ENCODE results near the gene CCN5. TPM values are rescaled to one million over a fixed set of nuclear protein-coding genes. Genes with fewer than 3 reads are reported as not detected.
A peak's percentile ranks its signal among the peaks of the same experiment; 100 is the strongest.

The CCN5 gene
- total and polyA plus RNA-seq, 9 donors = 47.4 to 296 (median 183) TPM

DNA sequence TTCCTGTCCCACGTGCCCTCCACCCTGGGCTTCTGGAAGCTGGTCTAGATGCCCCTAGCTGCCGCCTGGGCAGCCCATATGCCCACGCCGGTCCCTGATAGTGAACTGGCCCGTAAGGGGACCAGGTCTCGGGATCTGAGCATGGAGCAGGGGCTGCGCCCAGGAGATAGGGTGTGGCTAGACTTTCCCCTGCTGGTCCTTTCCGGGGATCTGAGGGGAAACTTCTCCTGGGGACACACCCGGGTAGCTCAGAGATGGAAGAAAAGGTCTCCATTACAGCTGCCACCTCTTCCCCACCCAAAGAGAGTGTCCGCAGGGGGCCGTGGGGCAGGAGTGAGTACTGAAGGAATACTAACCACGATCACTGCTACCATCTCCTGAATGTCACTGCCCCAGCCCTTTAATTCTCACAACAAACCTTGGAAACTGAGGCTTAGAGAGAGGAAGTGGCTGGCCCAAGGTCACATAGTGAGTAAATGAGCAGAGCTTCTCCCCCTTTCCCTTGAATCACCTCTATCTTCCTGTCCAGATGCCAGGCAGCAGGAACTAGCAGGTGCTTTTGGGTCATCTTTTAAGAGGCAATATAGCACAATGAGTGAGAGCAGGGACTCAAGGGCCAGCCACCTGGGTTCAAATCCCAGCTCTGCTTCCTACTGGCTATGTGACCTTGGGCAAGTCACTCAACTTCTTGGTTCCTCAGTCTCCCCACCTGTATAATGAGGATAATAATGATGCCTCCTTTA is 11.8 kb upstream of the CCN5 start:
- Histone ChIP-seq H3K27ac (peak overlapping the region; percentile 54 to 87), H3K4me1 (ENCODE audit: insufficient read depth) (peaks cover 47% of the 10 kb centered on the region), H3K27me3 (no peaks in the 10 kb centered on the region), H3K36me3 (no peaks in the 10 kb centered on the region), H3K4me3 (no peak overlapping the region), H3K9me3 (no peaks in the 10 kb centered on the region)
- 7 to 15% (median 12%) methylated on average over 12 of the region's 12 CpGs for WGBS, 3 donors
- TF ChIP-seq, protein P1, sequence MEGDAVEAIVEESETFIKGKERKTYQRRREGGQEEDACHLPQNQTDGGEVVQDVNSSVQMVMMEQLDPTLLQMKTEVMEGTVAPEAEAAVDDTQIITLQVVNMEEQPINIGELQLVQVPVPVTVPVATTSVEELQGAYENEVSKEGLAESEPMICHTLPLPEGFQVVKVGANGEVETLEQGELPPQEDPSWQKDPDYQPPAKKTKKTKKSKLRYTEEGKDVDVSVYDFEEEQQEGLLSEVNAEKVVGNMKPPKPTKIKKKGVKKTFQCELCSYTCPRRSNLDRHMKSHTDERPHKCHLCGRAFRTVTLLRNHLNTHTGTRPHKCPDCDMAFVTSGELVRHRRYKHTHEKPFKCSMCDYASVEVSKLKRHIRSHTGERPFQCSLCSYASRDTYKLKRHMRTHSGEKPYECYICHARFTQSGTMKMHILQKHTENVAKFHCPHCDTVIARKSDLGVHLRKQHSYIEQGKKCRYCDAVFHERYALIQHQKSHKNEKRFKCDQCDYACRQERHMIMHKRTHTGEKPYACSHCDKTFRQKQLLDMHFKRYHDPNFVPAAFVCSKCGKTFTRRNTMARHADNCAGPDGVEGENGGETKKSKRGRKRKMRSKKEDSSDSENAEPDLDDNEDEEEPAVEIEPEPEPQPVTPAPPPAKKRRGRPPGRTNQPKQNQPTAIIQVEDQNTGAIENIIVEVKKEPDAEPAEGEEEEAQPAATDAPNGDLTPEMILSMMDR (IDR thresholded peaks at IDR 0.05) = peak in 1 of 3 donors; percentile 17
- TF ChIP-seq POLR2A (IDR thresholded peaks at IDR 0.05) (peak; percentile 0), EP300 (IDR thresholded peaks at IDR 0.05) (no peak)
- intact Hi-C loops (cut with DNase I) = no loop called here
- no peak for DNase-seq

DNA sequence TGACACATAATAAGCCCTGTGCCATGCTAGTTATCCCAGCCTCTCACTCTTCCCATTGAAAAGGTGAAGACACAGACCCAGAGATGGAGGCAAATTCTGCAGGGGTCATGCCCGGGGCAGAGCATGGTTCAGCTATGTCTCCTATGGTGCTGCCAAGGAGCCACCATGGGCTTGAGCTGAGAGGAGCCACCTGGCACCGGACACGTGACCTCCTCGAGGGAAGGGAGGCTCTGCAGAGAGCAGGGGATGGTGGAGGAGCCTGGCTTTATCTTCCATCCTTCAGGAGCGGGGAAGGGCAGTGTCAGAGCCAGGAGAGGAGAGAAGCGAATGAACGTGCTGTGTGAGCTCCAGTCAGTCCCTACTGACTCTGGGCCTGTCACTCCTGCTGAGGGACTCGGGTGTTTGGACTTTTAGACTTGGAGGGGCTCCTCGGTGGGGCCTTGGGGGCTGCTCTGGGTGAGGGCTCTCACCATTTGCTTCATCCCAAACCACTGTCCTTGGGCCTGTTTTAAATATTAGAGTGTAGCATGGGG is 11.1 kb upstream of the CCN5 start:
- Histone ChIP-seq H3K27me3 (no peaks in the 10 kb centered on the region), H3K27ac (peak overlapping the region in 1 of 2 donors; percentile 87), H3K4me1 (ENCODE audit: insufficient read depth) (peaks cover 47% of the 10 kb centered on the region), H3K36me3 (no peaks in the 10 kb centered on the region), H3K4me3 (no peak overlapping the region), H3K9me3 (no peaks in the 10 kb centered on the region)
- peak in 2 of 5 donors; percentile 36 to 55 for DNase-seq
- intact Hi-C loops (cut with DNase I) = no loop called here
- WGBS, 3 donors = 53 to 57% (median 54%) methylated on average over 9 of the region's 9 CpGs
- TF ChIP-seq POLR2A (IDR thresholded peaks at IDR 0.05) (no peak), EP300 (IDR thresholded peaks at IDR 0.05) (no peak)
- TF ChIP-seq, protein P1 (IDR thresholded peaks at IDR 0.05) = no peak

DNA sequence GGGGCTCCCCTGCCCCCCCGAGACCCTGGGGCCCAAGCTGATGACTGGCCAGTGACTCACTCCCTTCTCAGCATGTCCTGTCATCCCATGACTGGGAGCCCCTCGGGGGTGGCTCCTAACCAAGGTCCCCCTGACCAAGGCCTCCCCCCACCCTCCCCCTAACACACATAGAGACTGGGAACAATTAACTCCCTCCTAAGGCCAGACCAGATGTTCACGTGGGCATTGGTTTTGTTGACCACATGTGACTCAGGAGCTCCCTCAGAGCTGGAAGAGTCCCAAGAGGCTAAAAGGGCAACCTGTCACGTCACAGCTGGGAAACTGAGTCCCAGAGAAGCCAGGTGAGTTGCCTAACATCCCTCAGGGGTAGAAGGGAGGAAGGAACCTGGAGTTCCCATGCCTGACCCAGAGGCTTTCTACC is 10.6 kb upstream of the CCN5 start:
- 42 to 51% (median 43%) methylated on average over 4 of the region's 4 CpGs for WGBS, 3 donors

DNA sequence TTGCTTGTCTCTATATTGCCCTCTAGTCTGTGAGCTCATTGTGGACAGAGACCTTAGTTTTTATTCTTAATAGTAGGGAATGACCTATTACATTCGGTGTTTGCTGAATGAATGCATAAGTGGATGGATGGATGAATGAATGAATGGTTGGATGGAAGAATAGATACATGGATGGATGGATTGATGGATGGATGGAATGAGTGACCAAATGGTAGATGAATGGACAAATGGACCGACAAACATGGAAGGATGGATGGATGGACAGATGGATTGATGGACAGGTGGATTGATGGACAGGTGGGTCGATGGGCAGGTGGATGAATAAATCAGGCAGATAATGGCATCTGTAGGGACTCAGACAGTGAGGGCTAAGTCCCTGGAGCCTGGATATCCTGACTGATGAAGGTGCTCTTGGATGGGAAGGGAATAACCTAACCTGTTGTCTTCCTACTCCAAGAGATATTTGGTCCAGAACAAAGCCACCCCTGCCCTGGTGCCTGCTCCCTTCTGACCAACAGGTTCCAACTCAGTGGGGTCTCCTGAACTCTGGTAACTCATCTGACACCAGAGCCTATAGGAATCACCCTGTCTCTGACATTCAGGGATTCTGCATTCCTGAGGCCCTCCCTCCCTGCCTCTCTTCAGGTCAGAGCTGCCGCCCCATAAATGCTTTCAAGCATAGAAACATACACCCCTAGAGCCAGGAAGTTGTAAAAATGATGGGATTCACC is 9.6 kb upstream of the CCN5 start:
- no peak for TF ChIP-seq POLR2A (IDR thresholded peaks at IDR 0.05)
- TF ChIP-seq, protein P1 (IDR thresholded peaks at IDR 0.05) = no peak
- no peak for TF ChIP-seq EP300 (IDR thresholded peaks at IDR 0.05)
- H3K36me3 ChIP-seq = no peaks in the 10 kb centered on the region
- H3K4me1 ChIP-seq (ENCODE audit: insufficient read depth) = peaks cover 44% of the 10 kb centered on the region
- DNase-seq = no peak
- intact Hi-C loops (cut with DNase I) = no loop called here
- H3K27ac ChIP-seq = peak overlapping the region in 1 of 2 donors; percentile 87
- H3K4me3 ChIP-seq = no peak overlapping the region
- H3K27me3 ChIP-seq = no peaks in the 10 kb centered on the region
- no peaks in the 10 kb centered on the region for H3K9me3 ChIP-seq
- 87 to 90% (median 89%) methylated on average over 4 of the region's 4 CpGs for WGBS, 3 donors

More for the DNA sequence above, 10.6 kb upstream of the CCN5 start:
- Histone ChIP-seq H3K27ac (peak overlapping the region; percentile 38 to 87), H3K27me3 (no peaks in the 10 kb centered on the region), H3K36me3 (no peaks in the 10 kb centered on the region), H3K4me1 (ENCODE audit: insufficient read depth) (peaks cover 47% of the 10 kb centered on the region), H3K4me3 (no peak overlapping the region), H3K9me3 (no peaks in the 10 kb centered on the region)
- DNase-seq = peak in 1 of 5 donors; percentile 38
- TF ChIP-seq, protein P1 (IDR thresholded peaks at IDR 0.05) = no peak
- TF ChIP-seq POLR2A (IDR thresholded peaks at IDR 0.05) (no peak), EP300 (IDR thresholded peaks at IDR 0.05) (no peak)
- intact Hi-C loops (cut with DNase I) = no loop called here

All from ovary (tissue), 9 donors.